A673 (cell line): ENCODE data around the gene SERPINF2. TPM values are rescaled to one million over a fixed set of nuclear protein-coding genes. Genes with fewer than 3 reads are reported as not detected.
A peak's percentile ranks its signal among the peaks of the same experiment; 100 is the strongest.

ENCODE experiments used
- BruUV-seq: library from RNA; stranded (reverse); fragments of 400-500 nt; replicated peaks from 2 replicates; lab custom pipeline; 2021; lab: Mats Ljungman, UMichigan
- CTCF ChIA-PET: fragments of 300-600 bp; sonication (Branson Sonifier 250); formaldehyde crosslinking; loops from one replicate; lab custom pipeline; 2022; ENCODE audit warnings: antibody characterized with exemption; lab: Charles Lee
- POLR2A ChIA-PET: fragments of 300-600 bp; sonication (Branson Sonifier 250); formaldehyde crosslinking; loops from one replicate; lab custom pipeline; 2022; ENCODE audit warnings: antibody characterized with exemption; ENCODE audit not compliant: low non-redundant PET; lab: Charles Lee
- DNase-seq: peaks from one replicate; pipeline ENCODE4 v3.0.0-alpha.2; 2015; ENCODE audit warnings: low spot score
- H3K27ac ChIP-seq: fragments of 200-600 bp; sonication (generic); 2 replicates; pipeline ENCODE4 v1.5.1; 2016; ENCODE audit warnings: mixed run types, low read depth, mild to moderate bottlenecking, mixed read lengths, antibody characterized with exemption, low read length; ENCODE audit not compliant: poor library complexity, severe bottlenecking
- H3K27me3 ChIP-seq: fragments of 200-600 bp; sonication (generic); replicated peaks from 2 replicates; pipeline ENCODE4 v1.6.1; 2017; ENCODE audit warnings: mixed run types, low read depth, mild to moderate bottlenecking, mixed read lengths, antibody characterized with exemption, low read length; ENCODE audit not compliant: insufficient read depth, poor library complexity
- H3K36me3 ChIP-seq: fragments of 200-600 bp; sonication (generic); 2 replicates; pipeline ENCODE4 v1.6.1; 2016; ENCODE audit warnings: mixed run types, mild to moderate bottlenecking, mixed read lengths, antibody characterized with exemption, low read length; ENCODE audit not compliant: insufficient read depth, poor library complexity, severe bottlenecking
- H3K4me1 ChIP-seq: fragments of 200-600 bp; sonication (generic); 2 replicates; pipeline ENCODE4 v1.6.1; 2017; ENCODE audit warnings: mixed run types, mild to moderate bottlenecking, mixed read lengths, antibody characterized with exemption, low read length; ENCODE audit not compliant: insufficient read depth, poor library complexity, severe bottlenecking
- H3K4me3 ChIP-seq: fragments of 200-600 bp; sonication (generic); 2 replicates; pipeline ENCODE4 v1.5.1; 2016; ENCODE audit warnings: low read depth, mixed run types, mild to moderate bottlenecking, mixed read lengths, low read length; ENCODE audit not compliant: poor library complexity, severe bottlenecking
- H3K9me3 ChIP-seq: fragments of 200-600 bp; sonication (generic); 2 replicates; pipeline ENCODE4 v1.6.1; 2016; ENCODE audit warnings: mixed run types, low read depth, mild to moderate bottlenecking, mixed read lengths, antibody characterized with exemption, low read length; ENCODE audit not compliant: poor library complexity, severe bottlenecking
- CTCF ChIP-seq: fragments of 300-800, 200-600 bp; sonication (generic); conservative IDR thresholded peaks from 2 replicates; pipeline ENCODE4 v1.5.1; 2017; ENCODE audit warnings: low read depth, mild to moderate bottlenecking, antibody characterized with exemption, low read length, moderate library complexity, mixed read lengths
- EZH2 ChIP-seq: fragments of 200-600 bp; sonication (generic); IDR thresholded peaks from 2 replicates; pipeline ENCODE4 v1.6.1; 2017; ENCODE audit warnings: borderline replicate concordance, low read depth, mild to moderate bottlenecking, mixed read lengths, antibody characterized with exemption, low read length; ENCODE audit not compliant: poor library complexity, severe bottlenecking
- intact Hi-C: fragments of 100-400 bp; cut with micrococcal nuclease; formaldehyde crosslinking; loops from one replicate; pipeline ENCODE4 v1.10.0; 2022; ENCODE audit not compliant: unreplicated experiment
- total RNA-seq: library from RNA; stranded (reverse); gene quantifications from 2 replicates; pipeline ENCODE4 v1.2.3, GENCODE V29; 2021

SERPINF2 gene
- total RNA-seq, 1 experiment from 2014 or later, result 0.37 TPM

GRCh38 chr17:1774390-1775176 lies 31.9 kb downstream of the SERPINF2 start:
- intact Hi-C loops, result no loop called here
- DNase-seq, result no peak
- H3K4me3 ChIP-seq, result no peak overlapping the region

GRCh38 chr17:1776328-1776727 lies 33.7 kb downstream of the SERPINF2 start:
- POLR2A ChIA-PET, result no interaction called here
- no TSS peak for BruUV-seq
- CTCF ChIA-PET, result no interaction called here

More at GRCh38 chr17:1774390-1775176, 31.9 kb downstream of the SERPINF2 start:
- ChIA-PET CTCF (no interaction called here), POLR2A (no interaction called here)
- BruUV-seq, result no TSS peak
- no peaks in the 10 kb centered on the region for H3K9me3 ChIP-seq
- TF ChIP-seq CTCF (no peak), EZH2 (no peak)
- peaks cover 62% of the 10 kb centered on the region for H3K36me3 ChIP-seq
- peak overlapping the region; percentile 12 for H3K27ac ChIP-seq
- peaks cover 11% of the 10 kb centered on the region for H3K4me1 ChIP-seq
- H3K27me3 ChIP-seq, result no peaks in the 10 kb centered on the region

GRCh38 chr17:1776857-1777256 lies 34.2 kb downstream of the SERPINF2 start:
- BruUV-seq, result TSS peak; percentile 73

More at GRCh38 chr17:1776328-1776727, 33.7 kb downstream of the SERPINF2 start:
- H3K9me3 ChIP-seq, result no peaks in the 10 kb centered on the region
- intact Hi-C loops, result no loop called here
- peaks cover 60% of the 10 kb centered on the region for H3K36me3 ChIP-seq
- no peak overlapping the region for H3K27ac ChIP-seq
- TF ChIP-seq CTCF, result no peak
- no peak for TF ChIP-seq EZH2
- no peak overlapping the region for H3K4me3 ChIP-seq
- H3K27me3 ChIP-seq, result no peaks in the 10 kb centered on the region
- peaks cover 21% of the 10 kb centered on the region for H3K4me1 ChIP-seq
- DNase-seq, result no peak

More at GRCh38 chr17:1776857-1777256, 34.2 kb downstream of the SERPINF2 start:
- peaks cover 21% of the 10 kb centered on the region for H3K4me1 ChIP-seq
- no peak for DNase-seq
- no peaks in the 10 kb centered on the region for H3K9me3 ChIP-seq
- intact Hi-C loops, result no loop called here
- POLR2A ChIA-PET, result no interaction called here
- H3K4me3 ChIP-seq, result no peak overlapping the region
- H3K27ac ChIP-seq, result no peak overlapping the region
- H3K36me3 ChIP-seq, result peaks cover 55% of the 10 kb centered on the region
- TF ChIP-seq CTCF (no peak), EZH2 (no peak)
- no peaks in the 10 kb centered on the region for H3K27me3 ChIP-seq
- CTCF ChIA-PET, result no interaction called here
